GM19463 (cell line): ENCODE results near the gene MAIP1.

Experiments
- ATAC-seq: cut with Tn5 transposase; IDR thresholded peaks from one replicate; pipeline ENCODE4 v1.9.1; 2021; ENCODE audit warnings: mild to moderate bottlenecking, moderate library complexity; ENCODE audit not compliant: unreplicated experiment

The MAIP1 gene

GRCh38 chr2:199987586-199987985 lies 32.2 kb downstream of the MAIP1 start:
- no peak for ATAC-seq

DNA sequence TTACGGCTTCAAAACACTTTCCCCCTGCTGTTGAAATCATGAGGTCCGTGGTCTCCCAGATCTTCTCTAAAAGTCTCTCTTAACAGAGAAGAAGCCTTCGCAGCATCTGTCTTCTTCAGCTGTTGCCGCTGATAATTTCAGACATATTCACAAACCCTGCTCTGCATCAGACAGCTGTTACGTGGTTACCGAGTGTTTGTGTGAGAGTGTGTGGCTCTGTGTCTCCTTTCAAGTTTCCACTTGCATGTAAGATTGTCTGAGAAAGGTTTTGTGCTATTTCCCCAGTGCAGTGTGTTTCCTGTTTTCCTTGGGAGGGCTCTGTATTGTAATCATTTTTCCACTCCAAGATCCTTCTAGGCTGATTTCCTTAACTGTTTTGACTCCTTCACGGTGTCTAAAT lies 32.8 kb downstream of the MAIP1 start:
- no peak for ATAC-seq

GRCh38 chr2:199989822-199990221 lies 34.4 kb downstream of the MAIP1 start:
- no peak for ATAC-seq

GRCh38 chr2:199991691-199992090 lies 36.3 kb downstream of the MAIP1 start:
- no peak for ATAC-seq

- no peak for ATAC-seq
Observed at GRCh38 chr2:199992296-199992695, 36.9 kb downstream of the MAIP1 start.

DNA sequence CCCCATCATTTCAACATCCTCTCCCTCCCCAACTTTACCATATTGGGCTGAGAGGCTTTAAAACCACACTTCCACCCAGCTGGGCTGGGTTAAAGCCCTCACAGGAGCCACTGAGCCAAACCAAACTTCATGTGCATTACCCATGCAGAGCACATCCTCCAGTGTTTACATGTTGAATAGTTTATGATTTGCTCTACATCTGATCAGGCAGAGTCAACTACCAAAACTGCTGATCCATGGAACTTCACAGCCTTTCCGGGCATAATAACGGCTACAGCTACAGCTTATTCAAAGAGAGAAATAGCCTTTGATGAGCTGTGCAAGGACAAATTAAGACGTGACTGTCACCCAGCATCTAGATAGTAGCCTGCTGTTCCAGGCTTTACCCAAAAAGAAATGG lies 39.0 kb downstream of the MAIP1 start:
- ATAC-seq: no peak

GRCh38 chr2:199994896-199995295 lies 39.5 kb downstream of the MAIP1 start:
- no peak for ATAC-seq

- no peak for ATAC-seq
Observed at GRCh38 chr2:199997296-199997695, 41.9 kb downstream of the MAIP1 start.

GRCh38 chr2:199999166-199999565 lies 43.8 kb downstream of the MAIP1 start:
- ATAC-seq: no peak

DNA sequence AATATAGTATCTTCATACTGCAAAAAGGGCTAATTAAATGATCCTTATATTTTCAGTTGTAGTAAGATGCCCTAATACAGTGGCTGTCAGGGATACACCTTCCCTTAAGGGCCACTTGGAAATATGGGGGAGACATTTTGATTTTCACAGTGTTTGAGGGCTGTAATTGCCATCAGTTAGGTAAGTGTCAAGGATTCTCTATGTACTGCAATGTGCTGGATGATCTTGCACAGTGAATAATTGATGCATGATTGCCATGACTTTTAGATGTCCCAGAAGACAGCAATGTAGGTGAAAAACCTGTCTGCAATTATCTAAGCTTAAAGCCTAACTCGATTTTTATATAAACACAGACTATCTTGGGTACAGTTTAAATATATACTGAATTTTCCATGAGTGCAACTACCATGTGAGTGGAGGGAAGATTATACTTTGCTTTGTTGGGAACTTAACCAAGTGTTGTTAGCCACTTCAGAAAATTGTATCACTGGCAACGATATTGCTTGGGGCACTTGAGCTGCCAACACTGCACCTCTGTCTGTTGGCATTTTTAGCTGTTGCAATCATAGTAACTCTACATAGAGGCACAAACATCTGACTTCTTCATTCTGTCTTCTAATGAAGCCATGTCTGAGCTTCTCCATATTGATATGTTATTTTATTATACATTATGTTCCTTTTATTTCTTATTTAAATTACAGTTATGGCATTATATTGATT lies 45.2 kb downstream of the MAIP1 start:
- no peak for ATAC-seq

GRCh38 chr2:200003444-200003843 lies 48.1 kb downstream of the MAIP1 start:
- ATAC-seq: no peak

GRCh38 chr2:200005675-200006074 lies 50.3 kb downstream of the MAIP1 start:
- ATAC-seq: no peak

DNA sequence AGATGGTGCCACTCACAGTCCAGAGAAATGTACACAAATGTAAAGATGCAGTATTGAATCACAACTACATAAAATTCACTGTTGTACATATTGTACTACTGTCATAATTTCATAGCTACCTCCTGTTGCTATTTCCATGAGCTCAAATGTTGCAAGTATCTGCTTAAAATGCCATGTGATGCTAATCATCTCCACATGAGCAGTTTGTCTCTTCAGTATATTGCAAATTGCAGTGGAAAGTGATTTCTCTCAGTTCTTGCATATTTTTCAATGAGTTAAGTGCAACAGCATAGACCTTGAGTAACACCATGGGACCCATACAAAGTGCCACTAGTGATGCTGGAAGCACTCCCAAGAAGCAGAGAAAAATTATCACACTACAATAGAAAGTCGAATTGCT lies 51.9 kb downstream of the MAIP1 start:
- ATAC-seq: no peak

DNA sequence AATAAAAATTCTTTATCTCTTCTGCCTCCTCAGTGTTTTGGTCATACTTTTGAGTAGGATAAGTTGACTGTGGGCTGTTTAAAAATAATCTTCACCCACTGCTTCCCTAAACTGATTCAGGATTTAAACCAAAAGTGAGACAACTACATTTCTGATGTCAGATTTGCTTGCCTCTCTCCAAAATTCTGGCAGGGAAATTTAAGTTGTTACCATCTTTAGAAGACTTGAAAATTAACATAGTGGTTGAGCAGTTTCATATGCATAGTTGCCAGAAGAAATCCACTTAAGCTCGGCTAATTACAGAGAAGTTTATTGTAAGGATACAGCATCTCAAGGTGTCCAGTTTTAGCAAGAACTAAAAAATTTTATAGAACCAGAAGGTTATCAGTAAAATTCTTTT lies 57.0 kb downstream of the MAIP1 start:
- ATAC-seq: no peak
